Trophoblast cell (in vitro differentiated cells and primary cell): ENCODE data around the gene ULBP1.
A peak's percentile ranks its signal among the peaks of the same experiment; 100 is the strongest.
"Not testable (repeated sequence)": the region's sequence is repeated elsewhere in the genome, so short reads cannot be mapped to it uniquely, and the experiment has no call there.

Experiments used
- DNase-seq, 2 donors: peaks; one replicate each; pipeline ENCODE4 v3.0.0-alpha.2; 2016
- H2AFZ ChIP-seq: 2 replicates; pipeline ENCODE4 v1.6.1; 2013; ENCODE audit warnings: low read length, moderate library complexity, mild to moderate bottlenecking; ENCODE audit not compliant: insufficient read depth, poor library complexity
- H2AK5ac ChIP-seq: 2 replicates; pipeline ENCODE4 v1.6.1; 2013; ENCODE audit warnings: mild to moderate bottlenecking, low read length
- H2BK120ac ChIP-seq: 2 replicates; pipeline ENCODE4 v1.6.1; 2013; ENCODE audit warnings: low read length, mild to moderate bottlenecking, moderate library complexity; ENCODE audit not compliant: insufficient read depth, poor library complexity
- H2BK12ac ChIP-seq: 2 replicates; pipeline ENCODE4 v1.6.1; 2013; ENCODE audit warnings: mild to moderate bottlenecking, low read length, moderate library complexity
- H2BK5ac ChIP-seq: 2 replicates; pipeline ENCODE4 v1.6.1; 2013; ENCODE audit warnings: low read length, low read depth, moderate library complexity, mild to moderate bottlenecking; ENCODE audit not compliant: poor library complexity
- H3K14ac ChIP-seq: 2 replicates; pipeline ENCODE4 v1.6.1; 2013; ENCODE audit warnings: mild to moderate bottlenecking, low read length
- H3K18ac ChIP-seq: 2 replicates; pipeline ENCODE4 v1.6.1; 2013; ENCODE audit warnings: mild to moderate bottlenecking, low read length
- H3K23ac ChIP-seq: 2 replicates; pipeline ENCODE4 v1.6.1; 2013; ENCODE audit warnings: low read length
- H3K27ac ChIP-seq: 2 replicates; pipeline ENCODE4 v1.5.1; 2013; ENCODE audit warnings: low read depth, mild to moderate bottlenecking, inconsistent platforms, low read length, moderate library complexity
- H3K27me3 ChIP-seq: 2 replicates; pipeline ENCODE4 v1.6.1; 2013; ENCODE audit warnings: inconsistent platforms, mild to moderate bottlenecking, low read length, moderate library complexity; ENCODE audit not compliant: insufficient read depth
- H3K36me3 ChIP-seq, 2 experiments: 1 replicate in 1 of 2; 2 replicates in 1 of 2; pipeline ENCODE4 v1.6.1; 2013; ENCODE audit warnings: low read length in 2 of 2, mild to moderate bottlenecking in 2 of 2, moderate library complexity in 1 of 2; ENCODE audit not compliant: insufficient read depth in 2 of 2, control insufficient read depth in 1 of 2
- H3K4ac ChIP-seq: 2 replicates; pipeline ENCODE4 v1.6.1; 2013; ENCODE audit warnings: low read depth, mild to moderate bottlenecking, low read length, moderate library complexity
- H3K4me1 ChIP-seq, 2 experiments: 1 replicate in 1 of 2; 2 replicates in 1 of 2; pipeline ENCODE4 v1.6.1; 2013; ENCODE audit warnings: low read length in 2 of 2, mild to moderate bottlenecking in 2 of 2, moderate library complexity in 1 of 2; ENCODE audit not compliant: insufficient read depth in 2 of 2, control insufficient read depth in 1 of 2
- H3K4me2 ChIP-seq: 2 replicates; pipeline ENCODE4 v1.6.1; 2013; ENCODE audit warnings: inconsistent platforms, mild to moderate bottlenecking, low read length, moderate library complexity
- H3K4me3 ChIP-seq: 2 replicates; pipeline ENCODE4 v1.5.1; 2013; ENCODE audit warnings: mild to moderate bottlenecking, low read depth, low read length, inconsistent platforms
- H3K79me1 ChIP-seq: one replicate; pipeline ENCODE4 v1.6.1; 2013; ENCODE audit warnings: low read length
- H3K79me2 ChIP-seq: 2 replicates; pipeline ENCODE4 v1.6.1; 2013; ENCODE audit warnings: low read length, mild to moderate bottlenecking; ENCODE audit not compliant: control insufficient read depth, insufficient read depth, poor library complexity
- H3K9ac ChIP-seq: 2 replicates; pipeline ENCODE4 v1.6.1; 2013; ENCODE audit warnings: mild to moderate bottlenecking, low read length
- H3K9me3 ChIP-seq: 2 replicates; pipeline ENCODE4 v1.6.1; 2013; ENCODE audit warnings: low read depth, mild to moderate bottlenecking, control low read depth, inconsistent platforms, low read length; ENCODE audit not compliant: insufficient read depth
- H4K12ac ChIP-seq: 2 replicates; pipeline ENCODE4 v1.6.1; 2013; ENCODE audit warnings: low read depth, mild to moderate bottlenecking, low read length, moderate library complexity
- H4K8ac ChIP-seq: 2 replicates; pipeline ENCODE4 v1.6.1; 2013; ENCODE audit warnings: low read depth, mild to moderate bottlenecking, low read length, moderate library complexity
- H4K91ac ChIP-seq: one replicate; pipeline ENCODE4 v1.6.1; 2013; ENCODE audit warnings: low read depth, mild to moderate bottlenecking, low read length, moderate library complexity
- WGBS: extraction: QIAGEN DNeasy Blood & Tissue Kit; methylation state at CpG from one replicate; pipeline ENCODE4 v1.1.7; 2013; ENCODE audit warnings: missing lambda C conversion rate; ENCODE audit not compliant: insufficient read length, insufficient coverage; ENCODE audit errors: extremely low coverage; 5-methylcytosine and 5-hydroxymethylcytosine counted together

The ULBP1 gene

GRCh38 chr6:149938013-149938570 lies 25.7 kb upstream of the ULBP1 start:
- Histone ChIP-seq H3K27me3 (peaks cover 48% of the 10 kb centered on the region), H3K4me1 (peaks cover 8 to 10% of the 10 kb centered on the region in 2 experiments)
- H3K27ac ChIP-seq, H2AK5ac ChIP-seq, H4K12ac ChIP-seq, H3K9me3 ChIP-seq, H3K36me3 ChIP-seq, H2BK12ac ChIP-seq, H3K4me2 ChIP-seq, H3K9ac ChIP-seq, H4K91ac ChIP-seq, H2BK5ac ChIP-seq, H2AFZ ChIP-seq, H3K4ac ChIP-seq, H3K23ac ChIP-seq, H3K4me3 ChIP-seq, H3K79me2 ChIP-seq, H2BK120ac ChIP-seq, H4K8ac ChIP-seq, H3K18ac ChIP-seq, H3K79me1 ChIP-seq, H3K14ac ChIP-seq, DNase-seq: not testable (repeated sequence)
- WGBS = no CpG with 5 or more reads among the region's 20 CpGs

- H2AK5ac ChIP-seq = no peak overlapping the region
- H3K9ac ChIP-seq = no peak overlapping the region
- no peak overlapping the region for H3K18ac ChIP-seq
- H3K4me1 ChIP-seq = peaks cover 8 to 10% of the 10 kb centered on the region in 2 experiments
- H3K79me1 ChIP-seq = no peaks in the 10 kb centered on the region
- H3K9me3 ChIP-seq = peaks cover 10% of the 10 kb centered on the region
- H3K14ac ChIP-seq = no peak overlapping the region
- H3K23ac ChIP-seq = no peak overlapping the region
- peaks cover 48% of the 10 kb centered on the region for H3K27me3 ChIP-seq
- no peak overlapping the region for H2BK5ac ChIP-seq
- peak in 1 of 2 donors; percentile 19 for DNase-seq
- no CpG with 5 or more reads among the region's 58 CpGs for whole genome bisulfite sequencing
- H3K4me3 ChIP-seq = no peak overlapping the region
- no peaks in the 10 kb centered on the region for H3K79me2 ChIP-seq
- no peak overlapping the region for H2BK12ac ChIP-seq
- no peak overlapping the region for H3K27ac ChIP-seq
- H4K8ac ChIP-seq = no peak overlapping the region
- no peak overlapping the region for H4K12ac ChIP-seq
- no peaks in the 10 kb centered on the region for H3K36me3 ChIP-seq
- H2AFZ ChIP-seq = no peak overlapping the region
- H4K91ac ChIP-seq = no peak overlapping the region
- no peak overlapping the region for H2BK120ac ChIP-seq
- H3K4ac ChIP-seq = no peak overlapping the region
- peak overlapping the region; percentile 20 for H3K4me2 ChIP-seq
Observed at GRCh38 chr6:149938571-149939355, 25.0 kb upstream of the ULBP1 start.

- Histone ChIP-seq H3K79me1 (no peaks in the 10 kb centered on the region), H3K36me3 (no peaks in the 10 kb centered on the region), H4K12ac (no peak overlapping the region), H3K4me3 (no peak overlapping the region), H2AFZ (no peak overlapping the region), H2BK5ac (no peak overlapping the region), H3K4ac (no peak overlapping the region), H3K4me2 (no peak overlapping the region), H3K79me2 (no peaks in the 10 kb centered on the region), H3K9ac (no peak overlapping the region), H4K8ac (no peak overlapping the region), H2AK5ac (no peak overlapping the region), H3K27ac (no peak overlapping the region), H3K14ac (no peak overlapping the region), H4K91ac (no peak overlapping the region), H3K23ac (no peak overlapping the region), H3K9me3 (peaks cover 10% of the 10 kb centered on the region), H2BK120ac (no peak overlapping the region), H3K4me1 (peaks cover 8 to 10% of the 10 kb centered on the region in 2 experiments), H3K27me3 (peaks cover 48% of the 10 kb centered on the region), H2BK12ac (no peak overlapping the region), H3K18ac (no peak overlapping the region)
- no CpG with 5 or more reads among the region's 5 CpGs for WGBS
- no peak for DNase-seq
Observed at GRCh38 chr6:149939356-149939648, 24.4 kb upstream of the ULBP1 start.

GRCh38 chr6:149939909-149940671 lies 23.7 kb upstream of the ULBP1 start:
- Histone ChIP-seq H3K4me3 (no peak overlapping the region), H2AFZ (no peak overlapping the region), H3K4me1 (peaks cover 8 to 10% of the 10 kb centered on the region in 2 experiments), H3K14ac (no peak overlapping the region), H3K27me3 (peaks cover 48% of the 10 kb centered on the region), H3K9ac (no peak overlapping the region), H3K36me3 (no peaks in the 10 kb centered on the region), H4K8ac (no peak overlapping the region), H2BK120ac (no peak overlapping the region), H4K91ac (no peak overlapping the region), H3K9me3 (peaks cover 8% of the 10 kb centered on the region), H3K4me2 (no peak overlapping the region), H3K79me1 (no peaks in the 10 kb centered on the region), H3K79me2 (no peaks in the 10 kb centered on the region), H3K4ac (no peak overlapping the region), H2BK12ac (no peak overlapping the region), H4K12ac (no peak overlapping the region), H3K23ac (no peak overlapping the region), H3K27ac (no peak overlapping the region), H2AK5ac (no peak overlapping the region), H2BK5ac (no peak overlapping the region), H3K18ac (no peak overlapping the region)
- no peak for DNase-seq
- WGBS = no CpG with 5 or more reads among the region's 6 CpGs
